Measurements from ENCODE around the gene GAPDHS. TPM values are rescaled to one million over a fixed set of nuclear protein-coding genes. Genes with fewer than 3 reads are reported as not detected.

Gene GAPDHS
- total RNA-seq, 1 experiment from 2014 or later, result not detected

DNA sequence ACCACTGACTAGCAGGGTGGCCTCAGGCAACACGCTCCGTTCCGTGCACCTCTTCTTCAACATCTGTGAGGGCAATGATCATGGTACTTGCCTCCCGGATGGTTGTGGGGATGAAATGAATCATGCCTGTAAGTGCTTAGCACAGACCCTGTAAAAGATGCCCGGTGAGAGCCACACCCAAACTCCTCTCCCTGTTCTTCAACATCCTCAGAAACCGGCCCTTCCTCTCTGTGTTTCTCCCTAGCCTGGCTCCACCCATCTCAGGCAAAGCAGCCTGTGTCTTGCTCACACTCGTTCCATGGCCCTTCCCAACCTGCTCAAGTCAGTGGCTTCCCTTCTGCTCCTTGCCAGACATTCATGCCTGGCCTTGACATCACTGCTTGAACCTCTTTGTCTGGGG is 14.0 kb upstream of the GAPDHS start:
- Histone ChIP-seq H3K27me3 (ENCODE audit: insufficient read depth, low read length) (no peaks in the 10 kb centered on the region; the same call in none of the 2 replicates), H2AK5ac (ENCODE audit: insufficient read length, low read length) (no peak overlapping the region), H3K27ac (ENCODE audit: insufficient read length, low read depth, low read length) (no peak overlapping the region), H2BK20ac (ENCODE audit: low read depth, low read length, poor library complexity, severe bottlenecking) (no peak overlapping the region), H3T11ph (ENCODE audit: low read length) (no peak overlapping the region), H4K20me1 (ENCODE audit: control insufficient read depth, insufficient read depth, insufficient read length) (no peaks in the 10 kb centered on the region), H2BK15ac (ENCODE audit: low read depth, low read length) (no peak overlapping the region), H3K9me3 (ENCODE audit: control insufficient read depth, low read depth, low read length) (no peaks in the 10 kb centered on the region), H3K9ac (ENCODE audit: extremely low read depth, insufficient read length, low read length) (no peak overlapping the region), H3K79me2 (ENCODE audit: insufficient read depth, low read length) (no peaks in the 10 kb centered on the region), H3K18ac (ENCODE audit: insufficient read length, low read depth, low read length) (no peak overlapping the region), H3K23ac (ENCODE audit: insufficient read length, low read depth, low read length) (no peak overlapping the region), H2AFZ (ENCODE audit: low read length) (no peak overlapping the region), H2BK120ac (ENCODE audit: low read depth, low read length, poor library complexity, severe bottlenecking) (no peak overlapping the region), H3K4me1 (ENCODE audit: insufficient read depth, low read length) (peaks cover 5% of the 10 kb centered on the region; the same call in 1 of the 2 replicates), H4K5ac (ENCODE audit: insufficient read length, low read depth, low read length) (no peak overlapping the region), H3K4me2 (ENCODE audit: insufficient read depth, insufficient read length, low read length) (no peak overlapping the region), H3K14ac (ENCODE audit: insufficient read depth, low read length) (no peak overlapping the region), H3K56ac (ENCODE audit: insufficient read length, low read depth, low read length) (no peak overlapping the region), H4K91ac (ENCODE audit: insufficient read length, low read depth, low read length) (no peak overlapping the region), H2BK5ac (ENCODE audit: insufficient read length, low read length) (no peak overlapping the region), H3K4ac (ENCODE audit: low read depth, low read length) (no peak overlapping the region), H3K79me1 (ENCODE audit: insufficient read depth, low read depth, low read length, poor library complexity, severe bottlenecking) (no peaks in the 10 kb centered on the region), H4K8ac (replicated peaks; ENCODE audit: insufficient read length, low read depth, low read length) (no peak overlapping the region), H3K23me2 (ENCODE audit: insufficient read length, low read depth, low read length, poor library complexity, severe bottlenecking) (peaks cover 3% of the 10 kb centered on the region), H2BK12ac (ENCODE audit: insufficient read length, low read depth, low read length) (no peak overlapping the region)
- no peak overlapping the region; a peak in 1 of 5 replicates for H3K4me3 Mint-ChIP-seq
- H3K36me3 Mint-ChIP-seq (ENCODE audit: insufficient read depth in 1 of 3, low read depth in 3 of 3), result no peaks in the 10 kb centered on the region
- 0 out of 7 replicates have a peak overlapping the region, but pooled peaks of 1 of the 3 experiments have one; percentile 0 for H3K27ac Mint-ChIP-seq
- DNase-seq, result no peak
- TF ChIP-seq, protein P1, sequence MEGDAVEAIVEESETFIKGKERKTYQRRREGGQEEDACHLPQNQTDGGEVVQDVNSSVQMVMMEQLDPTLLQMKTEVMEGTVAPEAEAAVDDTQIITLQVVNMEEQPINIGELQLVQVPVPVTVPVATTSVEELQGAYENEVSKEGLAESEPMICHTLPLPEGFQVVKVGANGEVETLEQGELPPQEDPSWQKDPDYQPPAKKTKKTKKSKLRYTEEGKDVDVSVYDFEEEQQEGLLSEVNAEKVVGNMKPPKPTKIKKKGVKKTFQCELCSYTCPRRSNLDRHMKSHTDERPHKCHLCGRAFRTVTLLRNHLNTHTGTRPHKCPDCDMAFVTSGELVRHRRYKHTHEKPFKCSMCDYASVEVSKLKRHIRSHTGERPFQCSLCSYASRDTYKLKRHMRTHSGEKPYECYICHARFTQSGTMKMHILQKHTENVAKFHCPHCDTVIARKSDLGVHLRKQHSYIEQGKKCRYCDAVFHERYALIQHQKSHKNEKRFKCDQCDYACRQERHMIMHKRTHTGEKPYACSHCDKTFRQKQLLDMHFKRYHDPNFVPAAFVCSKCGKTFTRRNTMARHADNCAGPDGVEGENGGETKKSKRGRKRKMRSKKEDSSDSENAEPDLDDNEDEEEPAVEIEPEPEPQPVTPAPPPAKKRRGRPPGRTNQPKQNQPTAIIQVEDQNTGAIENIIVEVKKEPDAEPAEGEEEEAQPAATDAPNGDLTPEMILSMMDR (conservative IDR thresholded peaks at IDR 0.05), result no peak
- H3K4me1 Mint-ChIP-seq, result peaks cover 16 to 40% of the 10 kb centered on the region in 2 experiments
- H3K9me3 Mint-ChIP-seq, result no peaks in the 10 kb centered on the region; a peak in 1 of 5 replicates
- no CpG with 5 or more reads among the region's 7 CpGs for WGBS (ENCODE audit: extremely low coverage, insufficient read length, low lambda C conversion rate)
- H3K27me3 Mint-ChIP-seq (ENCODE audit: low read depth), result peaks cover 20% of the 10 kb centered on the region

All from H9 (cell line).